HG02973 (cell line): ENCODE data around the gene PIK3CG.
A peak's percentile ranks its signal among the peaks of the same experiment; 100 is the strongest.
"Not testable (repeated sequence)": the region's sequence is repeated elsewhere in the genome, so short reads cannot be mapped to it uniquely, and the experiment has no call there.

Experiments used
- ATAC-seq: cut with Tn5 transposase; IDR thresholded peaks from one replicate; pipeline ENCODE4 v1.9.1; 2021; ENCODE audit warnings: moderate library complexity; ENCODE audit not compliant: unreplicated experiment

The PIK3CG gene

GRCh38 chr7:106885652-106886051 lies 20.6 kb downstream of the PIK3CG start:
- ATAC-seq = no peak

GRCh38 chr7:106887421-106887820 lies 22.3 kb downstream of the PIK3CG start:
- ATAC-seq = peak; percentile 63

GRCh38 chr7:106888204-106888603 lies 23.1 kb downstream of the PIK3CG start:
- ATAC-seq = no peak

- ATAC-seq = no peak
These were observed 25.9 kb downstream of the PIK3CG start for GRCh38 chr7:106890952-106891351.

GRCh38 chr7:106891548-106892410 lies 26.7 kb downstream of the PIK3CG start:
- no peak for ATAC-seq

- ATAC-seq = no peak
These were observed 28.5 kb downstream of the PIK3CG start for GRCh38 chr7:106893591-106893990.

- peak; percentile 90 for ATAC-seq
These were observed 30.3 kb downstream of the PIK3CG start for GRCh38 chr7:106895246-106895864.

GRCh38 chr7:106896231-106896630 lies 31.1 kb downstream of the PIK3CG start:
- no peak for ATAC-seq

GRCh38 chr7:106897553-106897952 lies 32.5 kb downstream of the PIK3CG start:
- ATAC-seq = not testable (repeated sequence)

GRCh38 chr7:106898967-106899366 lies 33.9 kb downstream of the PIK3CG start:
- not testable (repeated sequence) for ATAC-seq

- ATAC-seq = no peak
These were observed 36.9 kb downstream of the PIK3CG start for GRCh38 chr7:106901828-106902441.

GRCh38 chr7:106905734-106906133 lies 40.7 kb downstream of the PIK3CG start:
- ATAC-seq = no peak

- no peak for ATAC-seq
These were observed 46.9 kb downstream of the PIK3CG start for GRCh38 chr7:106911959-106912358.

GRCh38 chr7:106914018-106914607 lies 49.0 kb downstream of the PIK3CG start:
- no peak for ATAC-seq

- ATAC-seq = no peak
These were observed 50.3 kb downstream of the PIK3CG start for GRCh38 chr7:106915407-106915806.

- peak; percentile 98 for ATAC-seq
These were observed 50.8 kb downstream of the PIK3CG start for GRCh38 chr7:106915873-106916272.

GRCh38 chr7:106916679-106917078 lies 51.6 kb downstream of the PIK3CG start:
- ATAC-seq = no peak

GRCh38 chr7:106918991-106919390 lies 53.9 kb downstream of the PIK3CG start:
- no peak for ATAC-seq

- ATAC-seq = not testable (repeated sequence)
These were observed 59.4 kb downstream of the PIK3CG start for GRCh38 chr7:106924468-106924867.

GRCh38 chr7:106926892-106927291 lies 61.8 kb downstream of the PIK3CG start:
- no peak for ATAC-seq

- no peak for ATAC-seq
These were observed 62.5 kb downstream of the PIK3CG start for GRCh38 chr7:106927536-106927935.
